ENCODE measurements around the gene ELFN2. TPM values are rescaled to one million over a fixed set of nuclear protein-coding genes. Genes with fewer than 3 reads are reported as not detected.

ELFN2 gene
- total and polyA plus RNA-seq, 2 experiments from 2014 or later, result 0.40 to 0.53 TPM

DNA sequence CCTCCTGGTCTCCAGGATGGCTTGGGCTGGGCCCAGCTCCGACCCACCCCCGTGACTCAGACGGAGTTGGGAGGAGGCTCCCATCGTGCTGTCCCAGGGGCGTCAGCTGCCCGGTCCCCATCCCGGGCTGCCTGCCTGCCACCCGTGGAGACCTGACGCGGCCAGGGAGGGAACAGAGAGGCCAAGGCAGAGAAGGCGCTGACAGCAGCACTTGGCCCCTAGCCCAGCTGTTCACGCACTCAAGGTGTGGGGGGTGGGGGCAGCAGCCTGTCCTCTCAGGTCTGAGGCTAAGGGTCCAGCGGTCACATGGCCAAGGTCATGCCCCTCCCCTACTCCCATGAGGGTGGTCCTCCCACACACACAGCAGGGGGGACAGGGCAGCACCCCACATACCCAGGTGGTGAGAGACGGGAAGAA lies 48.6 kb downstream of the ELFN2 start:
- Histone ChIP-seq H3K4me2 (no peak overlapping the region), H3K4me3 (no peak overlapping the region), H3K9me3 (ENCODE audit: low read depth) (no peaks in the 10 kb centered on the region), H3K9me2 (replicated peaks; ENCODE audit: insufficient read depth) (no peaks in the 10 kb centered on the region), H3K4me1 (ENCODE audit: insufficient read depth) (peaks cover 5% of the 10 kb centered on the region), H3K27ac (no peak overlapping the region), H3K79me2 (no peaks in the 10 kb centered on the region), H2AFZ (no peak overlapping the region), H3K36me3 (replicated peaks; ENCODE audit: insufficient read depth, low read depth) (no peaks in the 10 kb centered on the region), H4K20me1 (ENCODE audit: insufficient read depth, poor library complexity, severe bottlenecking) (no peaks in the 10 kb centered on the region), H3K27me3 (no peaks in the 10 kb centered on the region)
- 74% methylated on average over 8 of the region's 14 CpGs for WGBS (ENCODE audit: low lambda C conversion rate, missing lambda C conversion rate)
- TF ChIP-seq, protein P1, sequence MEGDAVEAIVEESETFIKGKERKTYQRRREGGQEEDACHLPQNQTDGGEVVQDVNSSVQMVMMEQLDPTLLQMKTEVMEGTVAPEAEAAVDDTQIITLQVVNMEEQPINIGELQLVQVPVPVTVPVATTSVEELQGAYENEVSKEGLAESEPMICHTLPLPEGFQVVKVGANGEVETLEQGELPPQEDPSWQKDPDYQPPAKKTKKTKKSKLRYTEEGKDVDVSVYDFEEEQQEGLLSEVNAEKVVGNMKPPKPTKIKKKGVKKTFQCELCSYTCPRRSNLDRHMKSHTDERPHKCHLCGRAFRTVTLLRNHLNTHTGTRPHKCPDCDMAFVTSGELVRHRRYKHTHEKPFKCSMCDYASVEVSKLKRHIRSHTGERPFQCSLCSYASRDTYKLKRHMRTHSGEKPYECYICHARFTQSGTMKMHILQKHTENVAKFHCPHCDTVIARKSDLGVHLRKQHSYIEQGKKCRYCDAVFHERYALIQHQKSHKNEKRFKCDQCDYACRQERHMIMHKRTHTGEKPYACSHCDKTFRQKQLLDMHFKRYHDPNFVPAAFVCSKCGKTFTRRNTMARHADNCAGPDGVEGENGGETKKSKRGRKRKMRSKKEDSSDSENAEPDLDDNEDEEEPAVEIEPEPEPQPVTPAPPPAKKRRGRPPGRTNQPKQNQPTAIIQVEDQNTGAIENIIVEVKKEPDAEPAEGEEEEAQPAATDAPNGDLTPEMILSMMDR (IDR thresholded peaks at IDR 0.05; ENCODE audit: poor library complexity), result no peak
- no peak for TF ChIP-seq EZH2phosphoT487 (IDR thresholded peaks at IDR 0.05; ENCODE audit: low read depth, severe bottlenecking, unreplicated experiment)
- no peak for TF ChIP-seq EZH2 (IDR thresholded peaks at IDR 0.05; ENCODE audit: borderline replicate concordance)
- DNase-seq (ENCODE audit: low spot score), result no peak

GRCh38 chr22:37377927-37378326 lies 49.4 kb downstream of the ELFN2 start:
- peaks cover 5% of the 10 kb centered on the region for H3K4me1 ChIP-seq (ENCODE audit: insufficient read depth)
- H3K9me3 ChIP-seq (ENCODE audit: low read depth), result no peaks in the 10 kb centered on the region
- no peaks in the 10 kb centered on the region for H3K27me3 ChIP-seq
- no peaks in the 10 kb centered on the region for H4K20me1 ChIP-seq (ENCODE audit: insufficient read depth, poor library complexity, severe bottlenecking)
- no peaks in the 10 kb centered on the region for H3K36me3 ChIP-seq (replicated peaks; ENCODE audit: insufficient read depth, low read depth)
- no peak overlapping the region for H3K27ac ChIP-seq
- DNase-seq (ENCODE audit: low spot score), result no peak
- no peak for TF ChIP-seq EZH2phosphoT487 (IDR thresholded peaks at IDR 0.05; ENCODE audit: low read depth, severe bottlenecking, unreplicated experiment)
- no peak for TF ChIP-seq EZH2 (IDR thresholded peaks at IDR 0.05; ENCODE audit: borderline replicate concordance)
- TF ChIP-seq, protein P1 (IDR thresholded peaks at IDR 0.05; ENCODE audit: poor library complexity), result no peak
- 84% methylated on average over 14 of the region's 14 CpGs for WGBS (ENCODE audit: low lambda C conversion rate, missing lambda C conversion rate)
- H3K4me3 ChIP-seq, result no peak overlapping the region
- no peaks in the 10 kb centered on the region for H3K79me2 ChIP-seq
- H2AFZ ChIP-seq, result no peak overlapping the region
- no peaks in the 10 kb centered on the region for H3K9me2 ChIP-seq (replicated peaks; ENCODE audit: insufficient read depth)
- H3K4me2 ChIP-seq, result no peak overlapping the region

GRCh38 chr22:37377138-37377537 lies 50.1 kb downstream of the ELFN2 start:
- H3K27me3 ChIP-seq, result no peaks in the 10 kb centered on the region
- H3K4me1 ChIP-seq (ENCODE audit: insufficient read depth), result peaks cover 5% of the 10 kb centered on the region

More at GRCh38 chr22:37377138-37377537, 50.1 kb downstream of the ELFN2 start:
- Histone ChIP-seq H3K79me2 (no peaks in the 10 kb centered on the region), H3K36me3 (replicated peaks; ENCODE audit: insufficient read depth, low read depth) (no peaks in the 10 kb centered on the region), H3K27ac (no peak overlapping the region), H3K9me2 (replicated peaks; ENCODE audit: insufficient read depth) (no peaks in the 10 kb centered on the region), H2AFZ (no peak overlapping the region), H4K20me1 (ENCODE audit: insufficient read depth, poor library complexity, severe bottlenecking) (no peaks in the 10 kb centered on the region), H3K4me2 (no peak overlapping the region), H3K9me3 (ENCODE audit: low read depth) (no peaks in the 10 kb centered on the region), H3K4me3 (no peak overlapping the region)
- WGBS (ENCODE audit: low lambda C conversion rate, missing lambda C conversion rate), result 67% methylated on average over 3 of the region's 3 CpGs
- no peak for DNase-seq (ENCODE audit: low spot score)
- TF ChIP-seq EZH2phosphoT487 (IDR thresholded peaks at IDR 0.05; ENCODE audit: low read depth, severe bottlenecking, unreplicated experiment), result no peak
- no peak for TF ChIP-seq EZH2 (IDR thresholded peaks at IDR 0.05; ENCODE audit: borderline replicate concordance)
- TF ChIP-seq, protein P1 (IDR thresholded peaks at IDR 0.05; ENCODE audit: poor library complexity), result no peak
